SW 1271 (cell line): ENCODE results near the gene CACNG6.

ENCODE experiments used
- DNase-seq, 2 experiments: peaks; one replicate each; lab custom pipeline; 2025; lab: John Stamatoyannopoulos, UW

CACNG6 gene

GRCh38 chr19:54045771-54046170 is 54.3 kb downstream of the CACNG6 start:
- no peak for DNase-seq

- DNase-seq, result no peak
Measured at GRCh38 chr19:54047616-54048015, 56.2 kb downstream of the CACNG6 start.
